Keratinocyte (primary cell): ENCODE data around the gene NBEA. TPM values are rescaled to one million over a fixed set of nuclear protein-coding genes. Genes with fewer than 3 reads are reported as not detected.

ENCODE experiments used
- DNase-seq: peaks from one replicate; pipeline ENCODE4 v3.0.0-alpha.2; 2011; ENCODE audit warnings: low read depth, missing footprints, low spot score
- FAIRE-seq: peaks from 2 replicates; lab custom pipeline; 2011; peaks lifted over from hg19 to GRCh38; lab: Jason Lieb, UNC
- H2AFZ ChIP-seq: 2 replicates; pipeline ENCODE4 v1.6.0; 2012; ENCODE audit warnings: low read length, control low read depth, inconsistent platforms; ENCODE audit not compliant: control insufficient read depth
- H3K27ac ChIP-seq: 2 replicates; pipeline ENCODE4 v1.5.1; 2011; ENCODE audit warnings: low read length; ENCODE audit not compliant: control insufficient read depth, insufficient read depth
- H3K27me3 ChIP-seq: 3 replicates; pipeline ENCODE4 v1.6.0; 2011; ENCODE audit warnings: low read length; ENCODE audit not compliant: control insufficient read depth, insufficient read depth; ENCODE audit errors: extremely low read depth
- H3K36me3 ChIP-seq, 2 experiments: 2 replicates in 1 of 2; 3 replicates in 1 of 2; pipeline ENCODE4 v1.5.1; 2011; ENCODE audit warnings: low read length in 2 of 2, mild to moderate bottlenecking in 1 of 2; ENCODE audit not compliant: control insufficient read depth in 2 of 2, insufficient read depth in 2 of 2; ENCODE audit errors: extremely low read depth in 1 of 2
- H3K4me1 ChIP-seq: 3 replicates; pipeline ENCODE4 v1.5.1; 2011; ENCODE audit warnings: low read length; ENCODE audit not compliant: control insufficient read depth, insufficient read depth; ENCODE audit errors: extremely low read depth
- H3K4me2 ChIP-seq: 3 replicates; pipeline ENCODE4 v1.6.0; 2011; ENCODE audit warnings: low read depth, low read length; ENCODE audit not compliant: control insufficient read depth, insufficient read depth; ENCODE audit errors: extremely low read depth
- H3K4me3 ChIP-seq, 3 experiments: fragments of 200-600 bp in 1 of 3; sonication (generic) in 1 of 3; 2 replicates in 2 of 3; 3 replicates in 1 of 3; pipeline ENCODE4 v1.5.1; 2011 to 2016; ENCODE audit warnings: low read length in 3 of 3, mild to moderate bottlenecking in 3 of 3, control low read depth in 2 of 3, inconsistent platforms in 1 of 3, low read depth in 1 of 3, mixed read lengths in 1 of 3, mixed run types in 1 of 3, moderate library complexity in 1 of 3; ENCODE audit not compliant: control insufficient read depth in 2 of 3, insufficient read depth in 2 of 3; ENCODE audit errors: extremely low read depth in 1 of 3
- H3K79me2 ChIP-seq: 2 replicates; pipeline ENCODE4 v1.6.0; 2012; ENCODE audit warnings: low read length; ENCODE audit not compliant: control insufficient read depth, insufficient read depth
- H3K9ac ChIP-seq: 3 replicates; pipeline ENCODE4 v1.6.0; 2011; ENCODE audit warnings: low read length; ENCODE audit not compliant: control insufficient read depth, insufficient read depth; ENCODE audit errors: extremely low read depth
- H3K9me1 ChIP-seq: 3 replicates; pipeline ENCODE4 v1.6.0; 2011; ENCODE audit warnings: low read length; ENCODE audit not compliant: control insufficient read depth, insufficient read depth; ENCODE audit errors: extremely low read depth
- H3K9me3 ChIP-seq: 2 replicates; pipeline ENCODE4 v1.5.1; 2012; ENCODE audit warnings: low read depth, low read length; ENCODE audit not compliant: control insufficient read depth
- H4K20me1 ChIP-seq: 3 replicates; pipeline ENCODE4 v1.6.0; 2011; ENCODE audit warnings: low read length; ENCODE audit not compliant: control insufficient read depth, insufficient read depth; ENCODE audit errors: extremely low read depth
- EZH2 ChIP-seq: IDR thresholded peaks from one replicate; pipeline ENCODE4 v1.6.1; 2012; ENCODE audit warnings: inconsistent platforms, mild to moderate bottlenecking, low read length, moderate library complexity
- dilution Hi-C: fragments of 300-500 bp; cut with MboI; formaldehyde crosslinking; loops from one replicate; pipeline ENCODE4 v1.7.0; 2020; ENCODE audit warnings: low sequenced_read_pairs; ENCODE audit not compliant: extremely low pct_ligation_motif_present
- polyA plus RNA-seq, 5 experiments: library from polyadenylated mRNA; depleted of rRNA in 3 of 5; stranded (reverse) in 3 of 5; stranded (forward) in 1 of 5; unstranded in 1 of 5; fragments of >200 nt; gene quantifications; 1 replicate in 1 of 5; 2 replicates in 3 of 5; 3 replicates in 1 of 5; pipeline versions ENCODE4 v1.2.1 to v1.2.3, GENCODE V29; 2011 to 2012; ENCODE audit warnings: missing spikeins in 2 of 5, low read depth in 1 of 5, low replicate concordance in 1 of 5
- TF ChIP-seq, protein P1 (sequence below), 3 experiments: IDR thresholded peaks in 1 of 3; conservative IDR thresholded peaks in 1 of 3; optimal IDR thresholded peaks in 1 of 3; 2 replicates in 2 of 3; 3 replicates in 1 of 3; pipeline versions ENCODE3 to v1.5.1; 2011; ENCODE audit warnings: low read length in 3 of 3, mild to moderate bottlenecking in 3 of 3, moderate library complexity in 2 of 3, control low read depth in 1 of 3, inconsistent platforms in 1 of 3; ENCODE audit not compliant: insufficient read depth in 2 of 3; ENCODE audit errors: extremely low read depth in 1 of 3

NBEA gene
- polyA plus RNA-seq, 1 donor (not counting 4 experiments of a cell fraction or from before 2014, with no cell fraction given): 0.05 TPM

DNA sequence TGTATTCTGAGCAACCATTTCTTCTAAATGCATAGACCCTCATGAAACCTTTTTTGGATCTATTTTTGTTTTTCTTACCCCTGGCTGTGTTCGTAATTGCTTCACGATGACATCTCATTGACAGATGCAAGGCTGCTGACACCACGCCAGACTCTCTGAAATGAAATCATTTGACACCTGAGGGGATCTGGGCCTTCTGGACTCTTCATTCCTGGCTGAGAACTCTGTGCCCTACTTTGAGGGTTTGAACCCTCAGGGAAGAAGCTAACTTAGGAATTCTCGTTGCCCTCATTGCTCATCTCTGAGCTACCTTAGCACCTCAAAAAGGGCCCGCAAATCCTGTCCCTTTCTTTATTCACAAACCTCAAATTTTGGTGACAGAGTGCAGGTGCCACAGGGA lies 40.5 kb upstream of the NBEA start:
- Histone ChIP-seq H3K4me2 (no peak overlapping the region), H3K27ac (no peak overlapping the region), H3K4me3 (no peak overlapping the region), H4K20me1 (no peaks in the 10 kb centered on the region), H3K9me1 (no peaks in the 10 kb centered on the region), H3K9ac (no peak overlapping the region), H3K36me3 (no peaks in the 10 kb centered on the region), H3K9me3 (no peaks in the 10 kb centered on the region), H3K79me2 (no peaks in the 10 kb centered on the region), H3K4me1 (no peaks in the 10 kb centered on the region), H3K27me3 (no peaks in the 10 kb centered on the region), H2AFZ (no peak overlapping the region)
- DNase-seq (no peak), FAIRE-seq (no peak)
- dilution Hi-C loops: no loop called here
- TF ChIP-seq, protein P1, sequence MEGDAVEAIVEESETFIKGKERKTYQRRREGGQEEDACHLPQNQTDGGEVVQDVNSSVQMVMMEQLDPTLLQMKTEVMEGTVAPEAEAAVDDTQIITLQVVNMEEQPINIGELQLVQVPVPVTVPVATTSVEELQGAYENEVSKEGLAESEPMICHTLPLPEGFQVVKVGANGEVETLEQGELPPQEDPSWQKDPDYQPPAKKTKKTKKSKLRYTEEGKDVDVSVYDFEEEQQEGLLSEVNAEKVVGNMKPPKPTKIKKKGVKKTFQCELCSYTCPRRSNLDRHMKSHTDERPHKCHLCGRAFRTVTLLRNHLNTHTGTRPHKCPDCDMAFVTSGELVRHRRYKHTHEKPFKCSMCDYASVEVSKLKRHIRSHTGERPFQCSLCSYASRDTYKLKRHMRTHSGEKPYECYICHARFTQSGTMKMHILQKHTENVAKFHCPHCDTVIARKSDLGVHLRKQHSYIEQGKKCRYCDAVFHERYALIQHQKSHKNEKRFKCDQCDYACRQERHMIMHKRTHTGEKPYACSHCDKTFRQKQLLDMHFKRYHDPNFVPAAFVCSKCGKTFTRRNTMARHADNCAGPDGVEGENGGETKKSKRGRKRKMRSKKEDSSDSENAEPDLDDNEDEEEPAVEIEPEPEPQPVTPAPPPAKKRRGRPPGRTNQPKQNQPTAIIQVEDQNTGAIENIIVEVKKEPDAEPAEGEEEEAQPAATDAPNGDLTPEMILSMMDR (optimal IDR thresholded peaks at IDR 0.05 in 1 of 3, IDR thresholded peaks at IDR 0.05 in 1 of 3, conservative IDR thresholded peaks at IDR 0.05 in 1 of 3; ENCODE audit: extremely low read depth in 1 of 3, insufficient read depth in 2 of 3, low read length in 3 of 3): no peak
- TF ChIP-seq EZH2: no peak

DNA sequence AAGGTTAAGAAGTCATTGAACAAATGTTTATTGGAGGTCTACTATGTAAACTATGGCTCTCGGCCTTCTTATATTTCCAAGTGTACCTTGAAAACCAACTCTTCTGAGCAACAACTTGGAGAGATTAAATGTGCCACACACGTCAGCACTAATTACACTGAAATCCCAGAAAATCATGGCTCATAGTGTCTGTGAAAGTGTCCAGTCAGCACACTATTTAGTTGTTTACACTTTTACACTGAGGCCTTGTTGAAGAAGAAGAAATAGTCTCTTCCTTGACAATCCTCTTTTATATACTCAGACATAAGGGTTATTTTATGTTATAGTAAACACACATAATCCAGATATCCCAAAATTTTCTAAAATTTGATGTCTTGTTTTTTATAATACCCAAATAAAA lies 30.9 kb upstream of the NBEA start:
- dilution Hi-C loops: no loop called here
- FAIRE-seq: no peak
- H3K27ac ChIP-seq: no peak overlapping the region

More for the DNA sequence above, 30.9 kb upstream of the NBEA start:
- no peaks in the 10 kb centered on the region for H3K79me2 ChIP-seq
- no peak overlapping the region for H2AFZ ChIP-seq
- H3K9ac ChIP-seq: no peak overlapping the region
- DNase-seq: no peak
- no peaks in the 10 kb centered on the region for H3K9me1 ChIP-seq
- no peaks in the 10 kb centered on the region for H4K20me1 ChIP-seq
- H3K36me3 ChIP-seq: no peaks in the 10 kb centered on the region
- no peaks in the 10 kb centered on the region for H3K4me1 ChIP-seq
- no peak for TF ChIP-seq EZH2
- TF ChIP-seq, protein P1 (optimal IDR thresholded peaks at IDR 0.05 in 1 of 3, IDR thresholded peaks at IDR 0.05 in 1 of 3, conservative IDR thresholded peaks at IDR 0.05 in 1 of 3; ENCODE audit: extremely low read depth in 1 of 3, insufficient read depth in 2 of 3, low read length in 3 of 3): no peak
- H3K4me3 ChIP-seq: no peak overlapping the region
- H3K9me3 ChIP-seq: no peaks in the 10 kb centered on the region
- H3K27me3 ChIP-seq: no peaks in the 10 kb centered on the region
- no peak overlapping the region for H3K4me2 ChIP-seq
